Adipocyte (in vitro differentiated cells): ENCODE measurements around the gene KCTD16.
A peak's percentile ranks its signal among the peaks of the same experiment; 100 is the strongest.

Experiments
- DNase-seq: peaks from one replicate; pipeline ENCODE4 v3.0.0-alpha.2; 2015; ENCODE audit warnings: low read depth
- H3K27me3 ChIP-seq: replicated peaks from 2 replicates; pipeline ENCODE4 v1.7.0; 2013; ENCODE audit warnings: mild to moderate bottlenecking, low read length, moderate library complexity; ENCODE audit not compliant: control insufficient read depth, insufficient read depth
- H3K36me3 ChIP-seq: 2 replicates; pipeline ENCODE4 v1.7.0; 2013; ENCODE audit warnings: low read length, mild to moderate bottlenecking, moderate library complexity; ENCODE audit not compliant: control insufficient read depth, insufficient read depth, severe bottlenecking
- H3K4me1 ChIP-seq: 2 replicates; pipeline ENCODE4 v1.7.0; 2013; ENCODE audit warnings: mild to moderate bottlenecking, low read length, moderate library complexity; ENCODE audit not compliant: control insufficient read depth, insufficient read depth
- H3K4me3 ChIP-seq: 2 replicates; pipeline ENCODE4 v1.7.0; 2013; ENCODE audit warnings: mild to moderate bottlenecking, low read length, moderate library complexity
- H3K9ac ChIP-seq: 2 replicates; pipeline ENCODE4 v1.7.0; 2013; ENCODE audit warnings: mild to moderate bottlenecking, low read length, moderate library complexity
- H3K9me3 ChIP-seq: 2 replicates; pipeline ENCODE4 v1.7.0; 2013; ENCODE audit warnings: mild to moderate bottlenecking, low read length, moderate library complexity; ENCODE audit not compliant: control insufficient read depth

Gene KCTD16

DNA sequence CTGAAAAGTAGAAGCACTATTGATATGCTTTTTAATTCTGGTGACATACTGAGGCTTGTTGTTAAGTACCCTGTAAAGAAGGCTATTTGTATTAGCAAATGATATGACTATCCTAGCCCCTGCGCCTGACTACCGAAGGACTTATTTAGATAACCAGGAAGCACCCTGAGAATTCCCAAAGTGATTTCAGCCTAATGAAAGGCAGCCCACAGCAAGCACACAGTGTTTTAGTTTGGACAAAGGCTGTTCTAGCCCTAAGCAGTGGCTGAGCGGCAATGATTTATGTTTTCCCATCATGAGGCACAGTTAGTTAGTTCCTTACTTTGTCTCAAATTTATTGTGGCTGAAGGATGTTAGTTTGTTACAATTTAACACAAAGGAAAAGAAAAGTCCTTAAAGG, 235.3 kb downstream of the KCTD16 start:
- no peaks in the 10 kb centered on the region for H3K9me3 ChIP-seq
- DNase-seq, result no peak
- H3K4me3 ChIP-seq, result no peak overlapping the region
- H3K27me3 ChIP-seq, result no peaks in the 10 kb centered on the region
- H3K4me1 ChIP-seq, result no peaks in the 10 kb centered on the region
- H3K9ac ChIP-seq, result no peak overlapping the region
- no peaks in the 10 kb centered on the region for H3K36me3 ChIP-seq

DNA sequence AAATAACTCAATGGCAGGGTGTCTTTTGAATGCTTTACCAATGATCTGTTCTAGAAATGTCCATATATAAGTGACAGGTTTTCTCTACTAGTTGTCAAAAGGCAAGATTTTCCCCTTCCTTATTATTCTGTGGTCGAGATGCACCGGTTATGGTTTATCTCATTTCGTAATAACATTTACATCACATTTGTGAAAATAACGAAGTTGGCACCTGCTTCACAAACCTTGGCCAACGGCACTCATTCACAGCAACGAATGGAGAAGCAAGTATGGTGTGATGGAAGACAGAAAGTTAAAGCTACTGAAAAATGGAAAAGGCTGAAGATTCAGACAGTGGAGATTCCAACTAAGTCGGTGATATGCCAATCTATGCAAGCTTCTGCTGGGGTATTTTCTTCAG, 235.8 kb downstream of the KCTD16 start:
- no peaks in the 10 kb centered on the region for H3K36me3 ChIP-seq
- no peaks in the 10 kb centered on the region for H3K27me3 ChIP-seq
- no peak overlapping the region for H3K9ac ChIP-seq
- H3K4me3 ChIP-seq, result no peak overlapping the region
- H3K4me1 ChIP-seq, result no peaks in the 10 kb centered on the region
- no peaks in the 10 kb centered on the region for H3K9me3 ChIP-seq
- no peak for DNase-seq

DNA sequence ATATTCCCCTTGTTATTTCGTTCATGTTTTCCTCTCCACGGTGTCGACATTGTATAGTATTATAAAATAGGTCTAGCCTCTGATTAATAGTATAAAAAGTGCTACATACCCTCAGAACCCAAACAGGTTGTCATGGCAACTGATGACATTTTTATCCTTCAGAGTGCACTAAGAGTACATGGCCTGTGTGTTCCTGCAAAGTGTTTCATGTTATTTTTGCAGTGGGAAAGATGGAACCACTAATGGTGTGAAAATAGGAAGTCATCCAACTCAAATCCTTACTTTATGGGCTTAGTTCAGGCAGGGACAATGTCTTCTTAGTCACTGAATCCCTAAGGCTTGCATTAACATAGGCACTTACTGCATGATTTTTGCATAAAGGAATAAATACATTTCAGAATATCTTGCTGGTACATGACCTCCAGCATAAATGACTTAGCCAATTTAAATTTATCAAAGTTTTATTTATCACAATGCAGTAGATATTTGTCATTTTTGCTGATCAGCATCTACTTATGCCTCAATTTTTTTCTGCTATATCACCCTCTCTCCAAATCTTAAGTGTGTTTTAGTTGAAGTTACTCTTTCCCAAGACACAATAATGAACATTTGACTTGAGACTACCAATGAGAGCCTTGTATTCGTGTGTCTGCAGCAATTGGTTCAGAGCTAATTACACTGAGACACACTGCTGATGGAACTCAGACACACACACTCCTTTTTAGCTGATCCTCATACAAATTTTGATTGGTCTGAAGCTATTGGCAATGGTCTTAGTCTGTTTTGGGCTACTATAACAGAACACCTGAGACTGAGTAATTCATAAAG, 243.7 kb downstream of the KCTD16 start:
- no peaks in the 10 kb centered on the region for H3K36me3 ChIP-seq
- H3K9ac ChIP-seq, result no peak overlapping the region
- H3K4me1 ChIP-seq, result no peaks in the 10 kb centered on the region
- no peak for DNase-seq
- H3K27me3 ChIP-seq, result no peaks in the 10 kb centered on the region
- H3K4me3 ChIP-seq, result no peak overlapping the region
- H3K9me3 ChIP-seq, result no peaks in the 10 kb centered on the region

DNA sequence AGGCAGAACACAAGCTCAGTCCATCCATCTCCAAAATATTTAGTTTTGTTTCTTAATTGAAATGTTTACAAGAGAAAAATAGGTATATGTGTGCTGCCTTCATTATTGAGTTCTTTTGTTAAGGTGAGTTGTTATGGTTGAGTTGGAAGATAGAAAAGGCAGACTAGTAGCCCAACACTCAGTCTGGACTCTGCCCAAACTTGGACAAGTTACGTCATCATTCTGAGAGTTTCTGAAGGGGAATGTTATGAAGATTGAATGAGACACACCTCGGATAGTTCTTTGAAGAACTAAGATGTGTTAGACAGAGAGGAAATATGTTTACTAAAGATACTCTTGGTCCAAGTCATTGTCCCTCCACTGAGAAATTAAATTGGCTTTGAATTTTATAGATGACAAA, 245.5 kb downstream of the KCTD16 start:
- Histone ChIP-seq H3K36me3 (no peaks in the 10 kb centered on the region), H3K9ac (no peak overlapping the region)
- DNase-seq, result no peak

DNA sequence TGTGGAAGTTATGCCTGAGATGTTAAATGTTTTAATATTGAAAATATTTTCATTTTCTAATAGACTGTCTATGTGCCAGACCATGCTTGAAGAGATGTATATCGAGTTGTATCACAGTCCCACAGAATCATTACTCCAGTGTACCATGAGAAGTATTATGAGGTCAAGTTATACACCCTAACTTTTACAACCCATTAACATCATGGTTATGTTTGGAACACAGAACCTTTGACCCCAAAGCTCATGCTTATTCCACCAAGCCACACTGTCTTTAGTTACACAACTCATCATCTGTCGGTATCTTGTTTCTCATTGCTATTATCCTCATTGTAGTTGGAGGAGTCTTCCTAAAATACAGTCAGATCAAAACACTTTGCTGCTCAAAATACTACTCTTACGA, 248.0 kb downstream of the KCTD16 start:
- DNase-seq, result no peak
- no peak overlapping the region for H3K9ac ChIP-seq
- no peaks in the 10 kb centered on the region for H3K27me3 ChIP-seq
- no peak overlapping the region for H3K4me3 ChIP-seq
- no peaks in the 10 kb centered on the region for H3K9me3 ChIP-seq
- no peaks in the 10 kb centered on the region for H3K36me3 ChIP-seq
- no peaks in the 10 kb centered on the region for H3K4me1 ChIP-seq

More for the DNA sequence above, 245.5 kb downstream of the KCTD16 start:
- Histone ChIP-seq H3K4me1 (no peaks in the 10 kb centered on the region), H3K4me3 (no peak overlapping the region), H3K27me3 (no peaks in the 10 kb centered on the region), H3K9me3 (no peaks in the 10 kb centered on the region)

DNA sequence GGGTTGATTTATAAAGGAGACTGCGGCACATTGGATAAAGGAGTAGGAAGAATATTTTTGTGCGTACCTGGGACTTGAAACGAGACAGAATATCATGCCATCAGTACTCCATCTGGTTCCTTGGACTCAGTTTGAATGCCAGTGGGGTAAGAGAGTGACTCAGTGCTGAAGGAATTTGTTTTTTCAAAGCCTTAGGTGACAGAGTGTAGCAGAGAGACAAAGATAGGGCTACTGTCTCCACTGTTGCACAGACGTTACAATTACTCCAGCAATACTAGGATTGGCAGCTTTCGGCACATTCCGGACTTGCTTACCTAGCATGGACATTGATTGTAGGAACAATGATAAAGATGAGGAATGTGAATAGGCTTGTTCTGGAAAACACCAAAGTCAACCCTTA, 250.7 kb downstream of the KCTD16 start:
- Histone ChIP-seq H3K9ac (no peak overlapping the region), H3K4me3 (no peak overlapping the region), H3K36me3 (no peaks in the 10 kb centered on the region), H3K4me1 (no peaks in the 10 kb centered on the region), H3K9me3 (no peaks in the 10 kb centered on the region), H3K27me3 (no peaks in the 10 kb centered on the region)
- DNase-seq, result peak; percentile 56

DNA sequence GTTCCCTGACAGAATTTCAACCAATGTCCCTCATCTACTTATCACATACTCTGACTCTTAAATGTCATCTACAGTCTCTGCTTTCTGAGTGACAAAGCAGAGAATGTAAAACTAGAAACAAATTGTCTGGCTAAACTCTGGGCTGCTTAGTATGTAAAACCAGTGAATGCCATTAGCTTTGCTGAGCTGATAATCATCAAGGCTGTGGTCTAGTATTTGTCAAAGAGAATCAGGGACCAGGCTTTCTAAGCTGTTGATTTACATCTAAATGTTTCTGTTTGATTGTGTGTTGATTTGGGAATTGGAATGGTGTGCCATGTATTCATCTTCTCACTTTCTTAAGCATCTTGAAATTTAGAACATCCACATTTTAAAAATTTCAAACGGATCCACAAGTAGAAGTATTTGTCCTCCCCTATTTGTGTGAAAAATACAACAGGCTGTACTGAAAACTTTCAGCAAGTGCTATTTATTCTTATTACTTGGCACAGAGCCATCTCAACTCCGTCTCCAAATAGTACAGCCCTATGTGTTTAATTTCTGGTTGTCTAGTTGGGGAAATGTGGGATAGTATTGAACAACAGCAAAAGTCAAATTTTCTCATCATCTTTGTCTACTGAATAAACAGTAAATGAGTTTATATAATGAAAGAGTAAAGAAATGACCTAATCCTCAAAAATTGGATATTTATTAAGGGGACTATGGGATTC, 251.5 kb downstream of the KCTD16 start:
- H3K9ac ChIP-seq, result no peak overlapping the region
- H3K9me3 ChIP-seq, result no peaks in the 10 kb centered on the region
- no peak overlapping the region for H3K4me3 ChIP-seq
- H3K27me3 ChIP-seq, result no peaks in the 10 kb centered on the region
- no peak for DNase-seq
- H3K36me3 ChIP-seq, result no peaks in the 10 kb centered on the region
- peaks cover 2% of the 10 kb centered on the region for H3K4me1 ChIP-seq

DNA sequence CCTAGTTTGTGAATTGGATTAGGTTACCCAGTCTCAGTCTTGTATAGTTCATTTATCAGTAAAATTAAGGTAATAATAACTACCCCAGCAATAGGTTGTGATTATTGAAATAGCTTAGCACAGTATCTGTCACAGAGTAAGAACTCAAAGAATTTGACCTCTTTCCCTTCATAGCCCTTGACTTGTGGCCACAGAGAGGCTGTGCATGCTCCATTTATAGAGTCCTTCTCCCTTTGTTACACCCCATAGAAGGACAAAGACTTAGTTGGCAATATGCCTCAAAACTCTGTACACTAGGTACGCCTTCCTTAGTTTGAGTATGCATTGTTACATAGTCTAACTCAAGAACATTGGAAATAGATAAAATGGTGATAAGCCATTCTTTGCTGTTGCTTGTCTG, 257.2 kb downstream of the KCTD16 start:
- H3K9me3 ChIP-seq, result no peaks in the 10 kb centered on the region
- no peak overlapping the region for H3K4me3 ChIP-seq
- DNase-seq, result no peak
- no peaks in the 10 kb centered on the region for H3K36me3 ChIP-seq
- no peak overlapping the region for H3K9ac ChIP-seq
- H3K4me1 ChIP-seq, result peaks cover 3% of the 10 kb centered on the region
- H3K27me3 ChIP-seq, result no peaks in the 10 kb centered on the region

DNA sequence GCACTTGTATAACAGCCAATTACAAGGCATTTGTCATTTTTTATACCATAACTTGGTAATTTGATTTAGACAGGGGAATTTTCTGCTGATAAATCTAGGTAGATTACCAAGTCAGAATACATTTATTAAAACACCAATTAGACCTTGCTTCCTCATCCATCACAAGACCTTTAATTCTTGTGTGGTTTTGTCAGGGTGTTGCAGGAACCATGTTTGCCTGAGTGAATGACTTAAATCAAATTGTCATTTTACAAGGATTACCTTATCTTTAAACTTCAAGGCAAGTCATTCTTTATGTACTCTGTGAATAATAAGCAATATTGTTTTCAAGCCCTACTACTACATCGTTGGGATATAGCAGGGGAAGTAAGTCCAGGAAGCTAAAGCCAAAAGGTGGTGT, 257.7 kb downstream of the KCTD16 start:
- Histone ChIP-seq H3K27me3 (no peaks in the 10 kb centered on the region), H3K4me3 (no peak overlapping the region), H3K9ac (no peak overlapping the region), H3K9me3 (no peaks in the 10 kb centered on the region), H3K4me1 (peaks cover 3% of the 10 kb centered on the region), H3K36me3 (no peaks in the 10 kb centered on the region)
- DNase-seq, result no peak

DNA sequence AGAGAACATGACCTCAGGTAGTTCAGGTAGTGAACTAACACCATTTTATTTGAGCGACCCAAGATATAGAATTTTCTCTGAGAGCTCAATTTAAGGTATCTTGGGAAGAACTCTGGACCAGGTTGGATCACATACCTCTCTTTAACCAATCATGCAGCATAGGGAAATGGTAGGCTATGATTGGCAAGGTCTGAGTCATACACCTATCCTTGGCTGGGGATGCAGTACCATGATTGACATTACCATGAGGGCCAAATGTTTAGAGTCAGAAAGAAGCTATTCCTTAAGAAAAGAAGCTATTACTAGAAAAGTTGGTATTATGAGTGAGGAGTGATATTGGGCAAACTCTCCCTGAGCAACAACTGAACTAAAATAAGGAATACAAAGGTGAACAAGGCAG, 258.7 kb downstream of the KCTD16 start:
- no peak for DNase-seq
- Histone ChIP-seq H3K27me3 (no peaks in the 10 kb centered on the region), H3K9ac (no peak overlapping the region), H3K36me3 (no peaks in the 10 kb centered on the region), H3K4me1 (peaks cover 3% of the 10 kb centered on the region), H3K9me3 (no peaks in the 10 kb centered on the region), H3K4me3 (no peak overlapping the region)

DNA sequence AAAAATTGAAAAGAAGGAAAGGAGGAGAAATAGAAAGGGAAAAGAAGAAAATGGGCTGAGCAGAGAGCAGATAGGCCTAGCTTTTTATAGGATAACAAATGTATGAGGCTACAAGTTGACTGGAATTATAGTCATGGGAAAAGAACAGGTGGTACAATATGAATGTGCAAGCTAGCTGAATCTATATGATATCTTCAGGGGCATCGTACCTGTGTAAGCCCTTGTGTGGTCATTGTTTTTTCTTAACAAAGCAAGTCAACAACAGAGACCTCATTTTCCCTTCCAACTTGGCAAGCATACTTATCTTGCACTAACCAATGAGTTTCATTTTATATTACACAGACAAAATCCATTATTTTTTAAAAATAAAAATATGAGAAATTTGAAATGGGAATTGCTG, 259.2 kb downstream of the KCTD16 start:
- Histone ChIP-seq H3K36me3 (no peaks in the 10 kb centered on the region), H3K9me3 (no peaks in the 10 kb centered on the region), H3K4me1 (peaks cover 3% of the 10 kb centered on the region), H3K9ac (no peak overlapping the region), H3K27me3 (no peaks in the 10 kb centered on the region), H3K4me3 (no peak overlapping the region)
- DNase-seq, result no peak
